ENCODE data around the gene BACE2.
A peak's percentile ranks its signal among the peaks of the same experiment; 100 is the strongest.

The BACE2 gene

GRCh38 chr21:41128981-41129380 is 39.0 kb upstream of the BACE2 start:
- Histone ChIP-seq H3K27me3 (no peaks in the 10 kb centered on the region), H3K9me3 (no peaks in the 10 kb centered on the region), H3K36me3 (no peaks in the 10 kb centered on the region), H3K27ac (no peak overlapping the region), H3K4me1 (peaks cover 0 to 15% (median 4%) of the 10 kb centered on the region in 4 donors), H3K4me3 (no peak overlapping the region)
- no peak for TF ChIP-seq CTCF (IDR thresholded peaks at IDR 0.05)
- intact Hi-C loops (cut with DNase I; ENCODE audit: low total_unique reads), result no loop called here
- no peak for DNase-seq

GRCh38 chr21:41130883-41131282 is 37.1 kb upstream of the BACE2 start:
- H3K36me3 ChIP-seq, result no peaks in the 10 kb centered on the region
- H3K9me3 ChIP-seq, result no peaks in the 10 kb centered on the region
- intact Hi-C loops (cut with DNase I; ENCODE audit: low total_unique reads), result no loop called here
- no peak for DNase-seq
- H3K4me3 ChIP-seq, result no peak overlapping the region
- no peak overlapping the region for H3K27ac ChIP-seq
- no peak for TF ChIP-seq CTCF (IDR thresholded peaks at IDR 0.05)
- no peaks in the 10 kb centered on the region for H3K27me3 ChIP-seq
- peaks cover 0 to 3% (median 0%) of the 10 kb centered on the region in 4 donors for H3K4me1 ChIP-seq

GRCh38 chr21:41133874-41134522 is 34.0 kb upstream of the BACE2 start:
- DNase-seq, result no peak
- intact Hi-C loops (cut with DNase I; ENCODE audit: low total_unique reads), result no loop called here
- Histone ChIP-seq H3K36me3 (no peaks in the 10 kb centered on the region), H3K27me3 (peaks cover 0 to 6% of the 10 kb centered on the region in 2 donors), H3K27ac (no peak overlapping the region), H3K4me1 (peaks cover 0 to 3% (median 0%) of the 10 kb centered on the region in 4 donors), H3K4me3 (no peak overlapping the region), H3K9me3 (no peaks in the 10 kb centered on the region)
- peak; percentile 44 to 46 for TF ChIP-seq CTCF (IDR thresholded peaks at IDR 0.05)

DNA sequence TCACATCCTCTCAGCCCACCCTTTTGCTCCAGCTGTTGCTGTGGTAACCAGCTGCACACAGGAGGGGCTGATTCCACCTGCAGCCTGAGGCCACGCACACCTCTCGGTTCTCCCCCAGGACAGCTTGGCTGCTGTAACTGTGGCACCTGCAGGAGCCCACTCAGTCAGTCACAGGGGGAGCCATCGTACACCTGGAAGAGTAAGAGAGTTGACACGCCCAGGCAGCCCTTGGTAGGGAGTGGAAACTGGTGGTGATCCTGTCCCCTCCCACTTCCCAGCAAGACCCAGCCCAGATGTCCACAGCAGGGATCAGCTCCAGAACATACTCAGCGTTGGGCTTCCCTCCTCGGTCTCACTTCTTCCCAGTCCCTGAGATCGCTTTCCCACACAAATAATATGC is 32.2 kb upstream of the BACE2 start:
- peaks cover 0 to 6% of the 10 kb centered on the region in 2 donors for H3K27me3 ChIP-seq
- no peak for TF ChIP-seq CTCF (IDR thresholded peaks at IDR 0.05)
- no peaks in the 10 kb centered on the region for H3K9me3 ChIP-seq
- no peaks in the 10 kb centered on the region for H3K36me3 ChIP-seq
- H3K4me3 ChIP-seq, result no peak overlapping the region
- DNase-seq, result no peak
- intact Hi-C loops (cut with DNase I; ENCODE audit: low total_unique reads), result no loop called here
- peaks cover 0 to 5% (median 2%) of the 10 kb centered on the region in 4 donors for H3K4me1 ChIP-seq
- no peak overlapping the region for H3K27ac ChIP-seq

DNA sequence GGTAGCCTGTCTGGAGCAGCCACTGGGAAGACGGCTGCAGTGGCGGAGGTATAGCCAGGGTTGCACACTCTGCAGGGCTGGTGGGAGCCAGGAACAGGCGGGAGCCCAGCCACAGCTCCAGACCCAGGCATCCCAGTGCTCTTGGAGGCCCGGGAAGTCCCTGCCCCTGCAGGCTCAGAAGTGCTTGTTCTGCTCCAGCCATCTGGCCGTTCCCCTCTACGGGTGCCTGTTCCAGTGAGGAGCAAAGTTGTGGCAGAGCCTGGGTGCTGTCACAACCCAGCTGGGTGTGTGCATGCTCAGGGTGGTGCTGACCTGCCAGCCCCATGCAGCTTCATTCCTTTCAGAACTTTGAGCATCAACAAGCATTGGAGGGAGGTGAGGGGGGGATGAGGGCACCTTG is 31.7 kb upstream of the BACE2 start:
- H3K27ac ChIP-seq, result no peak overlapping the region
- peaks cover 0 to 11% (median 7%) of the 10 kb centered on the region in 4 donors for H3K4me1 ChIP-seq
- H3K4me3 ChIP-seq, result no peak overlapping the region
- intact Hi-C loops (cut with DNase I; ENCODE audit: low total_unique reads), result no loop called here
- H3K9me3 ChIP-seq, result no peaks in the 10 kb centered on the region
- TF ChIP-seq CTCF (IDR thresholded peaks at IDR 0.05), result no peak
- H3K27me3 ChIP-seq, result peaks cover 0 to 6% of the 10 kb centered on the region in 2 donors
- no peaks in the 10 kb centered on the region for H3K36me3 ChIP-seq
- DNase-seq, result no peak
